GM18505 (cell line): ENCODE data around the gene BOC.

Experiments used
- ATAC-seq: cut with Tn5 transposase; IDR thresholded peaks from one replicate; pipeline ENCODE4 v1.9.1; 2021; ENCODE audit not compliant: unreplicated experiment
- POLR2A ChIP-seq: IDR thresholded peaks from 4 replicates; pipeline ENCODE4 v1.6.1; 2011; ENCODE audit warnings: borderline replicate concordance; ENCODE audit not compliant: insufficient read depth, insufficient read length; ENCODE audit errors: extremely low read depth

BOC gene

GRCh38 chr3:113174304-113174703 is 37.1 kb upstream of the BOC start:
- ATAC-seq = no peak
- TF ChIP-seq POLR2A = no peak

- no peak for ATAC-seq
These were observed 36.4 kb upstream of the BOC start for GRCh38 chr3:113174801-113175485.

GRCh38 chr3:113177526-113177925 is 33.8 kb upstream of the BOC start:
- no peak for ATAC-seq

More at GRCh38 chr3:113174801-113175485, 36.4 kb upstream of the BOC start:
- TF ChIP-seq POLR2A = no peak

GRCh38 chr3:113179235-113179824 is 32.0 kb upstream of the BOC start:
- TF ChIP-seq POLR2A = no peak
- no peak for ATAC-seq

More at GRCh38 chr3:113177526-113177925, 33.8 kb upstream of the BOC start:
- no peak for TF ChIP-seq POLR2A

GRCh38 chr3:113183748-113184661 is 27.4 kb upstream of the BOC start:
- no peak for TF ChIP-seq POLR2A
- no peak for ATAC-seq

GRCh38 chr3:113185194-113185835 is 26.0 kb upstream of the BOC start:
- ATAC-seq = no peak
- no peak for TF ChIP-seq POLR2A

- no peak for ATAC-seq
- no peak for TF ChIP-seq POLR2A
These were observed 24.8 kb upstream of the BOC start for GRCh38 chr3:113186566-113186965.

GRCh38 chr3:113193288-113193687 is 18.1 kb upstream of the BOC start:
- TF ChIP-seq POLR2A = no peak
- no peak for ATAC-seq

- no peak for ATAC-seq
- no peak for TF ChIP-seq POLR2A
These were observed 17.6 kb upstream of the BOC start for GRCh38 chr3:113193719-113194118.

GRCh38 chr3:113194823-113195401 is 16.4 kb upstream of the BOC start:
- TF ChIP-seq POLR2A = no peak
- ATAC-seq = no peak

- TF ChIP-seq POLR2A = no peak
- ATAC-seq = no peak
These were observed 11.0 kb upstream of the BOC start for GRCh38 chr3:113200351-113200750.

GRCh38 chr3:113200946-113201345 is 10.4 kb upstream of the BOC start:
- ATAC-seq = no peak
- no peak for TF ChIP-seq POLR2A

GRCh38 chr3:113204371-113204770 is 7.0 kb upstream of the BOC start:
- no peak for ATAC-seq
- no peak for TF ChIP-seq POLR2A

- no peak for ATAC-seq
- no peak for TF ChIP-seq POLR2A
These were observed 5.9 kb upstream of the BOC start for GRCh38 chr3:113205481-113205880.
